Activated CD4-positive, alpha-beta T cell treated with anti-CD3 and anti-CD28 coated beads for 48 hours (primary cell): ENCODE measurements around the gene THAP12.
"Not testable (repeated sequence)": the region's sequence is repeated elsewhere in the genome, so short reads cannot be mapped to it uniquely, and the experiment has no call there.

Experiments used
- DNase-seq: peaks from one replicate; pipeline ENCODE4 v3.0.0-alpha.2; 2020

The THAP12 gene

GRCh38 chr11:76323804-76324203 is 57.1 kb downstream of the THAP12 start:
- no peak for DNase-seq

GRCh38 chr11:76323375-76323774 is 57.6 kb downstream of the THAP12 start:
- DNase-seq = not testable (repeated sequence)

- peak; percentile 16 for DNase-seq
These were observed 58.0 kb downstream of the THAP12 start for GRCh38 chr11:76322942-76323341.

- DNase-seq = no peak
These were observed 58.4 kb downstream of the THAP12 start for GRCh38 chr11:76322540-76322939.

- no peak for DNase-seq
These were observed 59.0 kb downstream of the THAP12 start for GRCh38 chr11:76321820-76322524.

- DNase-seq = no peak
These were observed 59.6 kb downstream of the THAP12 start for GRCh38 chr11:76321340-76321739.

- no peak for DNase-seq
These were observed 60.0 kb downstream of the THAP12 start for GRCh38 chr11:76320929-76321328.

GRCh38 chr11:76319798-76320197 is 61.1 kb downstream of the THAP12 start:
- DNase-seq = not testable (repeated sequence)

- peak; percentile 89 for DNase-seq
These were observed 62.1 kb downstream of the THAP12 start for GRCh38 chr11:76318744-76319384.

- DNase-seq = no peak
These were observed 63.6 kb downstream of the THAP12 start for GRCh38 chr11:76317296-76317695.

- DNase-seq = no peak
These were observed 64.2 kb downstream of the THAP12 start for GRCh38 chr11:76316726-76317125.

GRCh38 chr11:76315182-76315853 is 65.6 kb downstream of the THAP12 start:
- DNase-seq = no peak

- no peak for DNase-seq
These were observed 66.2 kb downstream of the THAP12 start for GRCh38 chr11:76314741-76315090.

GRCh38 chr11:76313913-76314740 is 66.8 kb downstream of the THAP12 start:
- no peak for DNase-seq

GRCh38 chr11:76313271-76313670 is 67.7 kb downstream of the THAP12 start:
- DNase-seq = no peak

GRCh38 chr11:76310832-76311595 is 69.9 kb downstream of the THAP12 start:
- no peak for DNase-seq

- DNase-seq = no peak
These were observed 72.8 kb downstream of the THAP12 start for GRCh38 chr11:76307978-76308747.

- no peak for DNase-seq
These were observed 73.5 kb downstream of the THAP12 start for GRCh38 chr11:76307396-76307795.

- no peak for DNase-seq
These were observed 77.5 kb downstream of the THAP12 start for GRCh38 chr11:76303399-76303798.

- no peak for DNase-seq
These were observed 77.9 kb downstream of the THAP12 start for GRCh38 chr11:76302996-76303395.
